ENCODE results near the gene MTX1. TPM values are rescaled to one million over a fixed set of nuclear protein-coding genes. Genes with fewer than 3 reads are reported as not detected.
A peak's percentile ranks its signal among the peaks of the same experiment; 100 is the strongest.

Gene MTX1
- total and polyA plus RNA-seq, 2 experiments from 2014 or later = 77.7 to 106 TPM

GRCh38 chr1:155198547-155198906, 10.0 kb upstream of the MTX1 start:
- no peak overlapping the region for H3K4me3 ChIP-seq
- H3K27me3 ChIP-seq (ENCODE audit: insufficient read depth) = no peaks in the 10 kb centered on the region
- H4K20me1 ChIP-seq (replicated peaks; ENCODE audit: insufficient read depth) = peaks cover 39% of the 10 kb centered on the region
- peaks cover 29% of the 10 kb centered on the region for H3K79me2 ChIP-seq (replicated peaks; ENCODE audit: insufficient read depth)
- Mint-ChIP-seq H3K36me3 (ENCODE audit: low read depth) (peaks cover 83% of the 10 kb centered on the region), H3K27ac (no peak overlapping the region), H3K9me3 (peaks cover 3% of the 10 kb centered on the region; the same call in 1 of the 3 replicates), H3K4me1 (peaks cover 28% of the 10 kb centered on the region), H3K27me3 (ENCODE audit: insufficient read depth, low read depth, poor library complexity) (peaks cover 59% of the 10 kb centered on the region), H3K4me3 (peak overlapping the region; percentile 97; the same call in 1 of the 3 replicates)
- peaks cover 14% of the 10 kb centered on the region for H3K4me1 ChIP-seq (ENCODE audit: insufficient read depth)
- 0 out of 2 replicates have a peak overlapping the region, but pooled peaks have one; percentile 32 for H3K27ac ChIP-seq (ENCODE audit: low read depth)
- no peak overlapping the region for H2AFZ ChIP-seq
- no peak overlapping the region for H3K4me2 ChIP-seq
- TF ChIP-seq POLR2AphosphoS5 (IDR thresholded peaks at IDR 0.05; ENCODE audit: low read depth) (no peak), JUNB (IDR thresholded peaks at IDR 0.05; ENCODE audit: unreplicated experiment) (no peak), NANOG (IDR thresholded peaks at IDR 0.05; ENCODE audit: borderline replicate concordance) (no peak), ZNF114 (CRISPR knock-in tag; IDR thresholded peaks at IDR 0.05) (no peak)
- TF ChIP-seq, protein P1, sequence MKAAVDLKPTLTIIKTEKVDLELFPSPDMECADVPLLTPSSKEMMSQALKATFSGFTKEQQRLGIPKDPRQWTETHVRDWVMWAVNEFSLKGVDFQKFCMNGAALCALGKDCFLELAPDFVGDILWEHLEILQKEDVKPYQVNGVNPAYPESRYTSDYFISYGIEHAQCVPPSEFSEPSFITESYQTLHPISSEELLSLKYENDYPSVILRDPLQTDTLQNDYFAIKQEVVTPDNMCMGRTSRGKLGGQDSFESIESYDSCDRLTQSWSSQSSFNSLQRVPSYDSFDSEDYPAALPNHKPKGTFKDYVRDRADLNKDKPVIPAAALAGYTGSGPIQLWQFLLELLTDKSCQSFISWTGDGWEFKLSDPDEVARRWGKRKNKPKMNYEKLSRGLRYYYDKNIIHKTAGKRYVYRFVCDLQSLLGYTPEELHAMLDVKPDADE (IDR thresholded peaks at IDR 0.05) = no peak
- H3F3A ChIP-seq (replicated peaks; ENCODE audit: low read depth) = peaks cover 59% of the 10 kb centered on the region
- no peaks in the 10 kb centered on the region for H3K9me2 ChIP-seq (ENCODE audit: insufficient read depth)
- ATAC-seq (no peak), DNase-seq (ENCODE audit: low spot score) (no peak)
- peaks cover 52% of the 10 kb centered on the region for H3K36me3 ChIP-seq (ENCODE audit: insufficient read depth)

DNA sequence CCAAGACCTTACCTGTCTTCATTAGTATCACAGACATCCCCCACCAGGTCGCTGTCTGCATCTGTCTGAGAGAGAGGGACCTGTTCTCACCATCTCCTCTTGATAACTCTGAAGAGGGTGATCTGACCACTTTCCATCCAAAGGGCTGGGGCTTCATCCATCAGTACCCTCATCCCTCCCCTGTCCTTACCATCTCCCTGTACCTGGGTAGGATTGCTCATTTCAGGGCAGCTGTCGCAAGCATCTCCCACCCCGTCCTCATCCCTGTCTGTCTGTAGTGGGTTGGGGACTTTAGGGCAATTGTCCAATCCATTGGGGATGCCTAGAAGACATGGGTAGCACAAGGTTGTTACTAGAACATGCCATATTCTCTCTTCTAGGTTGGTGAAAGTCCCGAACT, 8.7 kb upstream of the MTX1 start:
- no peak for DNase-seq (ENCODE audit: low spot score)
- H3K4me2 ChIP-seq = no peak overlapping the region
- no peak overlapping the region; the same call in 2 of the 3 replicates for H3K4me3 Mint-ChIP-seq
- H3F3A ChIP-seq (replicated peaks; ENCODE audit: low read depth) = peaks cover 58% of the 10 kb centered on the region
- H3K79me2 ChIP-seq (replicated peaks; ENCODE audit: insufficient read depth) = peaks cover 29% of the 10 kb centered on the region
- peaks cover 14% of the 10 kb centered on the region for H3K4me1 ChIP-seq (ENCODE audit: insufficient read depth)
- H2AFZ ChIP-seq = no peak overlapping the region
- no peaks in the 10 kb centered on the region for H3K9me2 ChIP-seq (ENCODE audit: insufficient read depth)
- peaks cover 27% of the 10 kb centered on the region for H3K4me1 Mint-ChIP-seq
- peaks cover 39% of the 10 kb centered on the region for H4K20me1 ChIP-seq (replicated peaks; ENCODE audit: insufficient read depth)
- no peak overlapping the region for H3K27ac Mint-ChIP-seq
- no peak overlapping the region for H3K27ac ChIP-seq (ENCODE audit: low read depth)
- no peaks in the 10 kb centered on the region for H3K9me3 Mint-ChIP-seq
- H3K4me3 ChIP-seq = no peak overlapping the region
- H3K27me3 ChIP-seq (ENCODE audit: insufficient read depth) = no peaks in the 10 kb centered on the region
- ATAC-seq = no peak
- H3K36me3 Mint-ChIP-seq (ENCODE audit: low read depth) = peaks cover 94% of the 10 kb centered on the region
- peaks cover 52% of the 10 kb centered on the region for H3K36me3 ChIP-seq (ENCODE audit: insufficient read depth)
- peaks cover 51% of the 10 kb centered on the region for H3K27me3 Mint-ChIP-seq (ENCODE audit: insufficient read depth, low read depth, poor library complexity)
- no peak for TF ChIP-seq CREB1 (CRISPR knock-in tag; IDR thresholded peaks at IDR 0.05; ENCODE audit: low read depth)
- no peak for TF ChIP-seq NANOG (IDR thresholded peaks at IDR 0.05; ENCODE audit: borderline replicate concordance)
- TF ChIP-seq, protein P1 (IDR thresholded peaks at IDR 0.05) = no peak
- TF ChIP-seq STAT1 (IDR thresholded peaks at IDR 0.05; ENCODE audit: unreplicated experiment) = no peak
- TF ChIP-seq, protein P2, sequence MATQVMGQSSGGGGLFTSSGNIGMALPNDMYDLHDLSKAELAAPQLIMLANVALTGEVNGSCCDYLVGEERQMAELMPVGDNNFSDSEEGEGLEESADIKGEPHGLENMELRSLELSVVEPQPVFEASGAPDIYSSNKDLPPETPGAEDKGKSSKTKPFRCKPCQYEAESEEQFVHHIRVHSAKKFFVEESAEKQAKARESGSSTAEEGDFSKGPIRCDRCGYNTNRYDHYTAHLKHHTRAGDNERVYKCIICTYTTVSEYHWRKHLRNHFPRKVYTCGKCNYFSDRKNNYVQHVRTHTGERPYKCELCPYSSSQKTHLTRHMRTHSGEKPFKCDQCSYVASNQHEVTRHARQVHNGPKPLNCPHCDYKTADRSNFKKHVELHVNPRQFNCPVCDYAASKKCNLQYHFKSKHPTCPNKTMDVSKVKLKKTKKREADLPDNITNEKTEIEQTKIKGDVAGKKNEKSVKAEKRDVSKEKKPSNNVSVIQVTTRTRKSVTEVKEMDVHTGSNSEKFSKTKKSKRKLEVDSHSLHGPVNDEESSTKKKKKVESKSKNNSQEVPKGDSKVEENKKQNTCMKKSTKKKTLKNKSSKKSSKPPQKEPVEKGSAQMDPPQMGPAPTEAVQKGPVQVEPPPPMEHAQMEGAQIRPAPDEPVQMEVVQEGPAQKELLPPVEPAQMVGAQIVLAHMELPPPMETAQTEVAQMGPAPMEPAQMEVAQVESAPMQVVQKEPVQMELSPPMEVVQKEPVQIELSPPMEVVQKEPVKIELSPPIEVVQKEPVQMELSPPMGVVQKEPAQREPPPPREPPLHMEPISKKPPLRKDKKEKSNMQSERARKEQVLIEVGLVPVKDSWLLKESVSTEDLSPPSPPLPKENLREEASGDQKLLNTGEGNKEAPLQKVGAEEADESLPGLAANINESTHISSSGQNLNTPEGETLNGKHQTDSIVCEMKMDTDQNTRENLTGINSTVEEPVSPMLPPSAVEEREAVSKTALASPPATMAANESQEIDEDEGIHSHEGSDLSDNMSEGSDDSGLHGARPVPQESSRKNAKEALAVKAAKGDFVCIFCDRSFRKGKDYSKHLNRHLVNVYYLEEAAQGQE (IDR thresholded peaks at IDR 0.05; ENCODE audit: unreplicated experiment) = no peak
- no peak for TF ChIP-seq EZH2 (IDR thresholded peaks at IDR 0.05; ENCODE audit: low read depth, unreplicated experiment)
- no peak for TF ChIP-seq JUNB (IDR thresholded peaks at IDR 0.05; ENCODE audit: unreplicated experiment)
- TF ChIP-seq ZNF462 (CRISPR knock-in tag; IDR thresholded peaks at IDR 0.05) = no peak
